Measurements from ENCODE around the gene FOXP1. TPM values are rescaled to one million over a fixed set of nuclear protein-coding genes. Genes with fewer than 3 reads are reported as not detected.

The FOXP1 gene
- total and polyA plus RNA-seq, 2 of the 8 experiments (the other 6 are each of a cell fraction or from before 2014, with no cell fraction given): 13.9 to 25.4 TPM

- no peak overlapping the region for H2BK120ac ChIP-seq (replicated peaks; ENCODE audit: low read depth, low read length)
- H2BK15ac ChIP-seq (ENCODE audit: low read length): no peak overlapping the region
- H4K91ac ChIP-seq (replicated peaks; ENCODE audit: insufficient read length, low read length): no peak overlapping the region
- no peak overlapping the region for H3K4ac ChIP-seq (replicated peaks; ENCODE audit: insufficient read length, low read depth, low read length)
- H2AK5ac ChIP-seq (ENCODE audit: low read depth, low read length): no peak overlapping the region
- H4K20me1 ChIP-seq (replicated peaks in 1 of 2; ENCODE audit: control insufficient read depth in 1 of 2, insufficient read depth in 2 of 2, low read length in 2 of 2): no peaks in the 10 kb centered on the region
- no peaks in the 10 kb centered on the region for H3K79me2 ChIP-seq (ENCODE audit: control insufficient read depth in 1 of 2, insufficient read depth in 2 of 2, low read length in 2 of 2)
- no peaks in the 10 kb centered on the region; a peak in 1 of 8 replicates for H3K36me3 ChIP-seq (ENCODE audit: control insufficient read depth in 2 of 4, insufficient read depth in 4 of 4, low read length in 3 of 4)
- H3K79me1 ChIP-seq (ENCODE audit: low read depth, low read length): no peaks in the 10 kb centered on the region
- no peak overlapping the region for H2BK12ac ChIP-seq (ENCODE audit: low read depth, low read length)
- no peaks in the 10 kb centered on the region; the same call in 1 of the 2 replicates for H3K23me2 ChIP-seq (ENCODE audit: low read depth, low read length)
- H3K14ac ChIP-seq (ENCODE audit: insufficient read length): no peak overlapping the region
- no peak overlapping the region for H3K23ac ChIP-seq (ENCODE audit: insufficient read length)
- peaks cover 0 to 5% (median 2%) of the 10 kb centered on the region in 4 experiments; a peak in 2 of 7 replicates for H3K4me1 ChIP-seq (replicated peaks in 1 of 4; ENCODE audit: control insufficient read depth in 3 of 4, insufficient read depth in 4 of 4, low read length in 3 of 4)
- H3K18ac ChIP-seq (ENCODE audit: extremely low read depth, low read length): no peak overlapping the region
- FAIRE-seq: no peak
- H3K4me3 ChIP-seq (ENCODE audit: extremely low read depth in 1 of 4, insufficient read depth in 2 of 4, low read depth in 3 of 4, low read length in 4 of 4): no peak overlapping the region
- H3K56ac ChIP-seq (replicated peaks; ENCODE audit: insufficient read length, low read depth, low read length): no peak overlapping the region
- no peak overlapping the region for H3K4me2 ChIP-seq (ENCODE audit: insufficient read depth in 1 of 2, low read depth in 2 of 2, low read length in 2 of 2)
- no peak overlapping the region for H3K9ac ChIP-seq (replicated peaks in 1 of 4; ENCODE audit: extremely low read depth in 1 of 4, low read depth in 3 of 4, low read length in 3 of 4)
- DNase-seq (ENCODE audit: low read depth in 1 of 2, low spot score in 2 of 2): no peak
- no peak overlapping the region for H4K5ac ChIP-seq (ENCODE audit: insufficient read length, low read depth, low read length)
- no peak for TF ChIP-seq KDM1A (IDR thresholded peaks at IDR 0.05; ENCODE audit: borderline replicate concordance, low read length)
- no peak for TF ChIP-seq SP4 (IDR thresholded peaks at IDR 0.05; ENCODE audit: low read length)
- no peak for TF ChIP-seq PHF8 (conservative IDR thresholded peaks at IDR 0.05; ENCODE audit: low read depth, low read length)
- TF ChIP-seq POLR2AphosphoS5 (IDR thresholded peaks at IDR 0.05; ENCODE audit: low read depth, low read length): no peak
- TF ChIP-seq BRCA1 (IDR thresholded peaks at IDR 0.05; ENCODE audit: low read depth, low read length): no peak
- TF ChIP-seq KDM5A (IDR thresholded peaks at IDR 0.05; ENCODE audit: low read length): no peak
- TF ChIP-seq KDM4A (IDR thresholded peaks at IDR 0.05; ENCODE audit: low read depth, low read length, severe bottlenecking): no peak
- no peak for TF ChIP-seq RFX5 (IDR thresholded peaks at IDR 0.05; ENCODE audit: borderline replicate concordance, low read depth, low read length)
- TF ChIP-seq RXRA (IDR thresholded peaks at IDR 0.05; ENCODE audit: insufficient read depth, low read depth, low read length): no peak
- TF ChIP-seq POLR2A (IDR thresholded peaks at IDR 0.05; ENCODE audit: control extremely low read depth in 1 of 2, low read depth in 2 of 2, low read length in 2 of 2): no peak
- TF ChIP-seq BCL11A (IDR thresholded peaks at IDR 0.05; ENCODE audit: low read depth in 2 of 2, low read length in 2 of 2): no peak
- TF ChIP-seq ZNF274 (IDR thresholded peaks at IDR 0.05; ENCODE audit: borderline replicate concordance, extremely low read depth, low read length): no peak
- TF ChIP-seq CHD2 (IDR thresholded peaks at IDR 0.05; ENCODE audit: low read length): no peak
- no peak for TF ChIP-seq SP1 (IDR thresholded peaks at IDR 0.05; ENCODE audit: low read depth, low read length)
- TF ChIP-seq EGR1 (IDR thresholded peaks at IDR 0.05; ENCODE audit: borderline replicate concordance, low read depth, low read length): no peak
- H2BK20ac ChIP-seq (ENCODE audit: low read length): no peak overlapping the region
- H2BK5ac ChIP-seq (ENCODE audit: low read depth, low read length): no peak overlapping the region
- H3K27ac ChIP-seq (ENCODE audit: low read depth, low read length): no peak overlapping the region
- ChIA-PET CTCF (ENCODE audit: partially characterized antibody) (no interaction called here), POLR2A (ENCODE audit: partially characterized antibody) (no interaction called here)
- WGBS, 2 experiments (ENCODE audit: extremely low coverage in 1 of 2, insufficient coverage in 1 of 2, insufficient read length in 1 of 2, insufficient replicate concordance in 2 of 2, low coverage in 1 of 2, low lambda C conversion rate in 2 of 2, missing lambda C conversion rate in 1 of 2): 82% methylated on average over 3 of the region's 3 CpGs; no CpG with 5 or more reads in 1 of the 2 experiments
- no peaks in the 10 kb centered on the region for H3K27me3 ChIP-seq (replicated peaks in 1 of 4; ENCODE audit: control insufficient read depth in 3 of 4, extremely low read depth in 1 of 4, insufficient read depth in 3 of 4, low read length in 3 of 4)
- no peak overlapping the region for H2AFZ ChIP-seq (ENCODE audit: low read length)
- no peaks in the 10 kb centered on the region for H3K9me3 ChIP-seq (ENCODE audit: insufficient read depth in 2 of 2, low read depth in 1 of 2, low read length in 1 of 2)
- H4K8ac ChIP-seq (ENCODE audit: extremely low read depth, insufficient read depth, low read length): no peak overlapping the region
Measured at GRCh38 chr3:71413572-71413971, 170.0 kb downstream of the FOXP1 start.

Data from H1 (cell line).